Endothelial cell of hepatic sinusoid (primary cell): ENCODE measurements around the gene DNAH17.
"Not testable (repeated sequence)": the region's sequence is repeated elsewhere in the genome, so short reads cannot be mapped to it uniquely, and the experiment has no call there.

Experiments
- in situ Hi-C: cut with HindIII; loops from 2 replicates; pipeline ENCODE4 v1.10.0; 2017; ENCODE audit warnings: low sequenced_read_pairs

DNAH17 gene

DNA sequence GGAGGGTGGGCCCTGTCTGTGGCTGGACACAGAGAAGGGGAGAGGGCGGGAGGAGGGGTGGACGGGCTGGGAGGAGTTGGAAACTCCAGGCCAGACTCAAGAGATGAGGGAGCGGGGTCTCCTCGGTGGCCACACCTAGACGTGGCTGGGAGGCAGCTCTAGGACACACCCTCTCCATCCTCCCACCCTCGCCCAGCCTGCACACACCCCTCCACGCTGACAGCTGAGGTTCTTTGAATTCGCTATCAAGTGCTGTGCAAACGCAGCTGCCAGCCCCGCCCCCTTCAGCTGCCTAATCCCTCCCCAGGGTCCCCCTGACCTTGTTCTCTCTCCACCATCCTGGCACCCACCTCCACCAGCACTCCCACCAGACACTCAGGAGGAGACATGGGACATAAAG is 48.7 kb downstream of the DNAH17 start:
- in situ Hi-C loops: no loop called here

DNA sequence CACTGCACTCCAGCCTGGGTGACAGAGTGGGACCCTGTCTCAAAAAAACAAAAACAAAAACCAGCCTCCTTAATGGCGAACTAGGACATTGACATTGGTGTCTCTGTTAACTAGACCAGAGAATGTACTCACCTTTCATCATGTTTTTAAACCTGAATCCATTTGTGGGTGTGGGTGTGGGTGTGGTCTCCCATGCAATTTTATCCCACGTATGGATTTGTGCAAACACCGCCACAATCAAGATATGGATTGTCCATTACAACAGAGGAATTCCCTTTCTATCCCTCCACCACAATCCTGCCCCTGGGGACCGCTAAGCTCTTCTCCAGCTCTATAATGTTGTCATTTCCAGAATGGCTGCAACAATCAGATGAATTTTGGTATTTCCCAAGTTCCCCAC is 49.9 kb downstream of the DNAH17 start:
- in situ Hi-C loops: no loop called here

DNA sequence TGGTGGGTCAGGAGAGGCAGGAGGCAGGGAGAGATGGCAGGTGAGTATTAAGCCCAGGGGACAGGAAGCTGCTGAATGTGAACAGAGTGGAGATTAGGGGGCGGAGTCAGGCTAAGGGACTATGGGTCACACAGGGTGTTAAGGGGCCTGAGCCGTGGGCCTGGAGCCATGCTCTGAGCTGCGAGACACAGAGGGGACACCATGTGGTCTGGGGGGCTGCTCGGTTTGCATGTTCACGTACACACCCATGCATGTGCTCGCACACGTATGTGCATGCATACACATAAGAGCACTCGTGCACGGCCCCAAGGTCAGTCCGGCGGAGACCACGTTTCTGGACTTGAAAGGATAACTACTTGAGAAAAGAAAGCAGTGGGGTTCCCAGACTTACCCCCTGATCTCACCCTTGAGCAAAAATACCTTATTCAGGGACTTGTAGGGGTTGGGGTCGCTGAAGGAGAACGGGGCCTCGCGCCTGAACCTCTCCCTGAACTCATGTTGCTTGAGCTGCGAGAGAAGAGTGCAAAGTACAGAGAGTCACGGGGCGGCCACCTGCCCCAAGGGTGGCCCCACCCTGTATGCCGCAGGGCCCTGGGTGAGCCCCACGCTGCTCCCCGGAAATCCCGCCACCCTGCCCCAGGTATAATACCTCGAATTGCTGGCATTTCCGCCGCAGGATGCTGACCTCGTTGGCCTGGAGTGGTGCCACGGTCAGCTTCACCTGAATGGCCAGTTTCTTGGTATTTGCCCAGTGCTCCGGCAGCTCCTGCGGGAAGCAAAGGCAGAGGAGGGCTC is 50.8 kb downstream of the DNAH17 start:
- in situ Hi-C loops: no loop called here

DNA sequence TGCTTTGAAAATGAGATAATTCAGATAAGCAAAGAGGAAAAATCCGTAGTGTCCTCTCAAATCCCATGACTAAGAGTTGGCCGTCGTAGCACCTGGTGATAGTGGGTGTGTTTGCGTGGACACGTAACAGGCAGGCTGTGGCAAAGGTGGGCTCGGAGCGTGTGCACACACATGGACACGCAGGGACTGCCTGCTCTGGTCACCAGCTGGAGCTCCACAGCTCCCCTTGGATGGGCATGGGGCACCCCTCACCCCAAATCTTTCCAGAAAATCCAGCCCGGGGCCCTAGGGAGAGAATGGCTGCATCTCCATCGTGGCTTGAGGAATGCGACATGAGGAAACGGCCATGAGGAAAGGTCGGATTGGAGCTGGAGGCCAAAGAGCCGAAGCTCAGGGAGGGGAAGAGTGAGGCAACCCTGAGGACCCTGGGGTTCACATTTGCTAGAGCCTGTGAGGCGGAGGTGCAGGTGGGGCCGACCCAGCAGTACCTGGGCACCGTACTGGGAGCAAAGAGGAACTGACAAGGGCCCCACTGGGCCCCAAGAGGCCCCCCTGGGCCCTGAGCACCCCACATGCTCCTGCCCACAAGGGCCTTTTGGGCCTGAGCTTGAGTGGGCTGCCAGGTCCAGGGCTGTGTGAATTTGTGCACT is 51.6 kb downstream of the DNAH17 start:
- in situ Hi-C loops: no loop called here

DNA sequence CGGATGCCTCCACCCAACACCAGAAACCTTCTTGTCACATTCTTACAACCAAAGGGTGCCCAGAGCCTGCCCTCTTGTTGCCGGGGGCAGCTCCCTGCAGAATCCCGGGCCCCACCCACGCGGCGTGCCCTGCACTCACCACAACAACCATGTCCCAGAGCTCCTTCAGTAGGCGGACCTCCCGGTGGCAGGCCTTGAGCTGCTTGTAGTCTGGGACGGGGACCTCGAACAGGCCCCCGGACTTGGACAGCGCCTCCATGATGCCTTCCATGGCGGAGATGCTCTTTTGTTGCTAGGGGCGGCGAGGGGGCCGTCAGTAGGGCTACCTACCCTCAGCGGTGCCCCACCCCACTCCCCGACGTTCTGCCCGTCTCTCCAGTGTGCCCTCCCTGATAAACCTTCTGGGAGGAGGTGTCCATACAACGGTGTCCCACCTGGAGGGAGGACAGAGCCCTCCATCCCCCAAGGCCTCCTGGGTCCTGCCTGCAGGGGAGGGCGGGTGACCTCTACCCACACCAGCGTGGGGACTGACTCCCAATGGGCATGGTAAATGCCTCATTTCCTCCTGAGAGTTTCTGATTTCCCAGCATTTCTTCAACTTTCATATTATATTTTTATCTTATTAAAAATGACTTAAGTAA is 52.2 kb downstream of the DNAH17 start:
- in situ Hi-C loops: no loop called here

DNA sequence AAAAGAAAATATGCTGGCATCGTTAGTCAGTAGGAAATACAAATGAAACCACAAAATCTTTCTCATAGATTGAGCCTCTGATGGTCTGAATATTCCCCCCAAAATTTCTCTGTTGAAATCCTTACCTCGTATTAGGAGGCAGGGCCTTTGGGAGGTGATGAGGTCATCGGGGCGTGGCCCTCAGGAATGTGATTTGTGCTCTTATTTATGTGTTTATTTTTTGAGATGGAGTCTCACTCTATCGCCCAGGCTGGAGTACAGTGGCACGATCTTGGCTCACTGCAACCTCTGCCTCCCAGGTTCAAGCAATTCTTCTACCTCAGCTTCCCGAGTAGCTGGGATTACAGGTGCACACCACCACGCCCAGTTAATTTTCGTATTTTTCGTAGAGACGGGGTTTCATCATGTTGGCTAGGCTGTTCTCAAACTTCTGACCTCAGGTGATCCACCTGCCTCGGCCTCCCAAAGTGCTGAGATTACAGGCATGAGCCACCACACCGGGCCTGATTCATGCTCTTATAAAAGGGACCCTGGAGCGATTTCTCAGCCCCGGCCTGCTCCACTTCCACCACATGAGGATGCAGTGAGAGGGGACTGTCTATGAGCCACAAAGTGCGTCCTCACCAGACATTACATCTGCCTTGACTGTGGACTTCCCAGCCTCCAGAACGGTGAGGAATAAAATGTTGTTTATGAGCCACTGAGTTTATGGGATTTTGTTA is 53.1 kb downstream of the DNAH17 start:
- in situ Hi-C loops: no loop called here

DNA sequence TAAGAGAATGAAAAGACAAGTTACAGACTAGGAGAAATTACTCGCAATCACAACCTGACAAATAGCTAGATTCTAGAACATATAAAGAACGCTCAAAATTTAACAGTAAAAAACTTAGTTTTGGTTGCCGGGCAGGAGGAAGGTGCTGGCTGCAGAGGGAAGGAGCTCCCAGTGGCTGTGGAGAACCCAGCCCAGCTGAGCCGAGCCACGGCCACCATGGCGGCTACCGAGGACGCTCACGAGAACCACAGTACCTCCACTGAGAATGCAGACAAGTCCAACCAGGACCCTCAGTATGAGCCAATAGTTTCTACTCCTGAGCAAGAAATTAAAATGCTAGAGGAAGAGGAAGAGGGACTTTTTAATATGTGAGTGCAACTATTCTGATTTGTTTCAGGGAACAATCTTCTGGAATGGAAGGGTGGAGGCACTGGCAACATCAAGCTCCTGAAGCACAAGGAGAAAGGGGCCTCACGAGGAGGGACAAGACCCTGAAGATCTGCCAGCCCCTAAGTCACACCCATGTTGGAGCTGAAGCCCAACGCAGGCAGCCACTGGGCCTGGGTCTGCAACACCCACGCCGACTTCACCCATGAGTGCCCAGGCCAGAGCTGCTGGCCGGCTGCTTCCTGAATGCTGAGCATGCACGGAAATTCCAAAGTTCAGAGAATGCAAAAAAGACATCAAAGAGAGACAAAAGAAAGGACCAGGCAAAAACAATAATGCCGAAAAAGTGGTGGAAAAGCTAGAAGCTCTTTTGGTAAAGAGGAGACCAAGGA is 55.0 kb downstream of the DNAH17 start:
- in situ Hi-C loops: no loop called here

DNA sequence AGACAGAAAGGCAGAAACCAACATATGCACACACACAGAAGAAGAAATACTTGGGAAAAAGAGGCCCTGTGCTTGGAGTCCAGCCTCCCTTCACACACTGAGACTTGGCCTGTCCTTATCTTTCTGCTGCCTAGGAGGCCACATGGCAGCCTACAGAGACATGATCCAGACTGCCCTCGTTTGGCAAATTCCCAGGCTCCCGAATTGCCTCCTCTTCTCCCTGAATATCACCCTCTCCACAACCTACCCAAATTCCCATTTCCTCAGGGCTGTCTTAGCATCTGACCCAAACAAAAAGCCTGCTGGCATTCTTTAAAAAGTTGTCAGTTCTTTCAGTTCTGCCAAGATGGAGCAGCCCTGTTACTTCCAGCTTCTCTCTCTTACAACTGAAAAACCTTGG is 59.8 kb downstream of the DNAH17 start:
- in situ Hi-C loops: no loop called here

DNA sequence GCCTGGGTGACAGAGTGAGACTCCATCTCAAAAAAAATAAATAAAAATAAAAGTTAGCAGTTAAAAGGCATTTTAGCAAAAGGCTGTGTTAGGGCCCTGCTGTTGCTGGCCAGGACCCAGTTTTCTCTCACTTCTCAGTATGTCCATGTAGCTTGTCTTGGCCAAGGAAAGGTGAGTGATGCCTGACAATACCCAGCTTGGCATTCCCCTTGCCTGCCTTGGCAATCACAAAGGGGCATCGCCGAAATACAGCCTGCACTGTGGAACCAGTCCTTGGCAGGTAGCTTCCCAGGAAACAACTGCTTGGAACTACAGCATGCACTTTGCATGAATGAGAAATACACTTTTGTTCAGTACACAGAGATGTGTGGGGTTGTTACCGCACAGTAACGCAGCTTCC is 61.7 kb downstream of the DNAH17 start:
- in situ Hi-C loops: no loop called here

DNA sequence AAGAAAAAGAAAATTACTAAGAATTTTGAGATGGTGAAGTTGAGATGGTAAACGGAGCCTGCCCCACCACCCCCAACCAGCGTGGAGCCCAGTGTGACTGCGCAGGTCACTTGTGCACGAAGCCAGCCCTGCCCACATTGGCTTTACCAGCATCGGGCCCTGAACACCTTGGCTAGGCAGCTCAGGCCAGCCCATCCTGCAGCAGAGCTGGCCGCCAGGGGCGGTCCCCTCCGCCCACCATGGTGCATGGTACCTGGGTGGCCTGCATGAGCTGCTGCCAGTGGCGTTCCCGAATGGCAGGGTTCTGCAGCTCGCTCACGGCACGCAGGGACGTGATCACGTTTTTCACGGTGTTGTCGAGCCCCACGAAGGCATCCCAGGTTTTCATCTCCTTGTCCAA is 62.7 kb downstream of the DNAH17 start:
- in situ Hi-C loops: no loop called here

DNA sequence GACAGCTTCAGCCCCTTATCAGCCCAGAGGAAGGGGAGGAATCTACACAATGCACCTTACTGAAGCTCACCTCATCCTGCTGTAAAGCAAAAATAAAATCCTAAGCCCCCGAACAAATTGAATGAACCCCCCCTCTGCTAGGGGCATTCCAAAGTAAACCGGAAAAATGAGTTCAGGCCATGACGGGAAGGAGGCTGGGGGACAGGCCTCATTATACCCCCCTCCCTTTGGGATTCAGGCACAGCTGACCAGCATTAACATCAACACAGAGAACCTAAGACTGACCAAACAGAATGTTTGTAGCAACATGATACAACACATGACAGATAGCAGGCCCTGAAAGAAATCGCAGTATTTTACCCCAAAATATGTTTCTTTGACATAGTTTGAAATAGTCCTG is 64.2 kb downstream of the DNAH17 start:
- in situ Hi-C loops: no loop called here

DNA sequence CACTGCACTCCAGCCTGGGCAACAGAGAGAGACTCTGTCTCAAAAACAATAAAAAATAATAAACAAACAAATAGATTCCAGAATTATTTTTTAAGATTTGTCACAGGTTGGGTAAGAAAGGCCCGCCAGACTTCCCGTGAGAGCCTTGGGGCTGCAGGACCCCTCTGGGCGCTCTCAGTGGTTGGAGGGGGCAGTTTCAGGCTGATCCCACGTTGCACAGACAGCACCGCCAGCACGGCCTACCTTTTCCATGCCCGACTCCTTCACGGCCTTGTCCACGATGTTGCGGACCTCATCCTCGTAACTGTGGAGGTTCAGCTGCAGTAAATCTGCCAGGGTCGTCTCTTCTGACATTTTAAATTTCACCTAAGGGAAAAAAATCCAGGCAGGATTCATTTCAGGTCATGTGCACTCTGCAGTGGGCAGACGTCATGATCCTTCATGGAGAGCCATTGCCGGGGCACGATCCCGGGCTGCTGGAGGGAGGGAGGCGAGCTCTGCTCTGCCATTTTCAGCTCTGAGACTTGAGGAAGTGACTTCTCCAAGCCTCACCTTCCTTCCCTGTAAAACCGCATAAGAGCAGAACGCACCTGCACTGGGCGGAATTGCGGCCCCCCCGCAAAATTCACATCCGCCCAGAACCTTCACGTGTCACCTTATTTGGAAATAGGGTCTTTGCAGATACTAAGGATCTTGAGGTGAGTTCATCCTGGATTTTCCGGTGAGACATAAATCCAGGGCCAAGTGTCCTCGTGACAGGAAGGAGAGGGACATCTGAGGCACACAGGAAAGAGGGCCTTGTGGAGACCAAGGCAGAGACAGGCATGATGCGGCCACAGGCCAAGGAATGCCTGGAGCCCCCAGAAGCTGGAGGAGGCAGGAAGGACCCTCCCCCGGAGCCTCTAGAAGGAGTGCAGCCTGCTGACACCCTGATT is 66.8 kb downstream of the DNAH17 start:
- in situ Hi-C loops: no loop called here

DNA sequence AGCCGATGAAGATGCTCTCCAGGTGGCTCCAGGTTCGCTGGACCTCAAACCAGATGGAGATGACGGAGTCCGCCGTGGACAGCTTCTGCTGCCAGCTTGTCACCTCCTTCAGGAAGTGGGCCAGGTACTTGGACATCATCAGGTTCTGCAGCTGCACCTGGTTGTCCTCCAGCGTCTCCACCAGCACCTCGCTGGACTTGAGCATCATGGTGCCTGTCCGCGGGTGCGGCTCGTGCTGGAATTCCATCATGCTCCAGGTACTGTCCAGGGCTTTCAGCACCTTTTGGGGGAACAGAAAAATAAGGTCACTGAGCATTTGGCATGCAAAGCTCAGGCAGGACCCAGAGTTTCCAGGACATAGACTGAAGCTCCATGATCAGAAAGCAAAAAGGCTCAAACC is 69.7 kb downstream of the DNAH17 start:
- in situ Hi-C loops: no loop called here

DNA sequence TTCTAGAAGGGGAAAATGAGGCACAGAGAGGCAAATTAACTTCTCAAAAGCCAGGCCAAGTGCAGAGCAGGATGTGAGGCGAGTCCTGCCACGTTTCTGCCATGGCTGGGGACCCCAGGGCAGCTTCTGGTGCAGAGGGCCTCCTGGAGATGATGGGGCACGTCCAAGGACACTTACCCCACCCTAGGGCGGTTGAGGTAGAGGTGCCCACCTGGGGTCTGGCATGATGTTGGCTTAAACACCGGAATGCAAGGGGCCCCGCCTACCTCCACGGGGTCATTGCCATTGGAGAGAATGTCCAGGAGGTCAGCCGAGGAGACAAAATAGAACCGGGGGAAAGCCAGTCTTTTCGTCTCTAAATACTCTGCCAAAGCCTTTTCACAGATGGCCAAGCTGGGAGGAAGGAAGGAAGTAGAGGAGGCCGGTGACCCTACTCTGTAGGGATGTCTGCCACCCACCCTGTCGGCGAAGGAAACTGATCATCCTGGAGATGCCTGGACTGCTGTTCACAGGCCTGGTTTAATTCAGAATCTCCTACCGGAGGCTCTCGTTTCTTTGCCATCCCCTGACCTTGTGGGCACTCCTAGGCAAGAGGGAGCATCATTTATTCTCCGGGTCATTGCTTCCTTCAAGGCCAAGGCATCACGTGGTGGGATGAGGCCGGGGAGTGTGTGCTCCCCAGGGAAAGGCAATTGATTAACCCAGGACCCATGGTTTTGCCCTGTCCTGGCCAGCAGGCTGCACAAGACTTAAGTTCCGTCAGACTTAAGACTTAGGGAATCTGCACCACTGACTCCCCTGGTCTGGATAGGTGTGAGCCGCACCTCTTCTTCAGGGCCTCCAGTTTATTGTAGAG is 70.5 kb downstream of the DNAH17 start:
- in situ Hi-C loops: no loop called here

DNA sequence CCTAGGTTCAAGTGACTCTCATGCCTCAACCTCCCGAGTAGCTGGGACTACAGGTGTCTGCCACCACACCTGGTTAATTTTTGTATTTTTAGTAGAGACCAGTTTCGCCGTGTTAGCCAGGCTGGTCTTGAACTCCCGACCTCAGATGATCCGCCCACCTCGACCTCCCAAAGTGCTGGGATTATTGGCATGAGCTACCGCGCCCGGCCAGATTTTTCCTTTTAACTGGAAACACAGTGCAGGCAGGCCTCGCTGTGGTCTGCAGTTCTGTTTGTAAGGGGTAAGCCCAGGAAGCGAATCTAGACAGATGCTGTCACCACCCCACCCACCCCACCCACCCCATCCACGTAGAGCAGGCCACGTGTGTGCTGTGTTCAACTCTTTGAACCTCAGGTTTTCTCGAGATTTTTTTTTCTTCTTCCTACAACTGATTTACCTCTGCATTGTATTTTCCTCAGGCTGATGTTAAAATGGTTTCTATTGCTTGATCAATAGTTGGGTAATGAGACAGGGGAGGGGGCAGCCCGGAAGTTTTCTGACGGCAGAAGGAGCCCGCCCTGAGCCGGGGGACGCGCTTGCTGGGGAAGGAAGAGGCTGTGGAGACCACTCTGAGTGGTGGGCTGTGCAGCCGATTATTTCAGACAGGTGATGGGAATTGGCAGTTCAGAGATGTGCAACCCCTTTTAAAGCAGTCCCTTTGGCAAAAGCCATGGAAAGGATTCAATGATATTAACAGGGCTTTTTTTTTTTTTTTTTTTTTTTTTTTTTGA is 72.9 kb downstream of the DNAH17 start:
- in situ Hi-C loops: no loop called here

DNA sequence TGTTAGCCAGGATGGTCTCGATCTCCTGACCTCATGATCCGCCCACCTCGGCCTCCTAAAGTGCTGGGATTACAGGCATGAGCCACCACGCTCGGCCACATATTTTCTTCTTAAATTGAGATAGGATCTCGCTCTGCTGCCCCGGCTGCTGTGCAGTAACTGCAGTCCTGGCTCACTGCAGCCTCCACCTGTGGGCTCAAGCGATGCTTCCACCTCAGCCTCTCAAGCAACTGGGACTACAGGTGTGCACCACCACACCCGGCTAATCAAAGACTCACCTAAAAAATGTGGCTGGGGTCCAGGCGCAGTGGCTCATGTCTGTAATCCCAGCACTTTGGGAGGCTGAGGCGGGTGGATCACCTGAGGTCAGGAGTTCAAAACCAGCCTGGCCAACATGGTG is 73.8 kb downstream of the DNAH17 start:
- in situ Hi-C loops: not testable (repeated sequence)

DNA sequence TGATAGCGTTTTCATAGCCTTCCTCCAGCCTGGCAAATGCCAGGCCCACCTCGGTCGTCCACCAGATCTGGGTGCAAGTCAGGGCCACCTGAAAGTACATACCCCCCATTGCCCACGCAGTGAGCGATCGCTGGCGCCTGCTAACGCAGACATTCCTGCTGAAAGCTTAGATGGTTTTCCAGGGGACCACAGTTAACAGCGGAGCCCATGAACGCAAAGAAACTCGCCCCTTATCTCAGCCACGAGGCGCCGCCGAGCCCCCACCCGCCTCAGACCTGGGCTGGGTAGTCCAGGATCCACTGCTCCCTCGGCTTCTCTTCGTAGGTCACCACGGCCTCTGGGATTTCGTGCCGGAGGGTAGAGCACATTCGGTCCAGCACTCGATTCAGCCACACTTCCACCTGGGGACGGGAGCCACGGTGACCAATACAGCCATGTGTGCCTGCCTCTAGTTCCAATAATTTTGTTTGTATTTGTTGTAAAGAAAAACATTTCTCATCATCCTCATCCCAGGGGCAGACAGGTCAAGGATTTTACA is 74.5 kb downstream of the DNAH17 start:
- in situ Hi-C loops: no loop called here
